PC-9 (cell line): Measurements from ENCODE around the gene COL23A1. TPM values are rescaled to one million over a fixed set of nuclear protein-coding genes. Genes with fewer than 3 reads are reported as not detected.

Experiments used
- BruUV-seq: library from RNA; stranded (reverse); fragments of 400-500 nt; replicated peaks from 2 replicates; lab custom pipeline; 2021; lab: Mats Ljungman, UMichigan
- CTCF ChIA-PET: fragments of 300-600 bp; sonication (Branson Sonifier 250); formaldehyde crosslinking; loops from one replicate; lab custom pipeline; 2022; ENCODE audit warnings: antibody characterized with exemption; lab: Charles Lee
- POLR2A ChIA-PET: fragments of 300-600 bp; sonication (Branson Sonifier 250); formaldehyde crosslinking; loops from one replicate; lab custom pipeline; 2022; ENCODE audit warnings: antibody characterized with exemption; ENCODE audit not compliant: unreplicated experiment; lab: Charles Lee
- DNase-seq, 2 experiments: peaks; one replicate each; pipeline versions ENCODE4 v3.0.0 to v3.0.0-alpha.2; 2015 to 2022; ENCODE audit warnings: mixed read lengths in 1 of 2
- H2AFZ ChIP-seq: fragments of 200-600 bp; sonication (generic); 2 replicates; pipeline ENCODE4 v1.8.1; 2017; ENCODE audit warnings: antibody characterized with exemption
- H3F3A ChIP-seq: fragments of 200-600 bp; sonication (generic); 2 replicates; pipeline ENCODE4 v1.8.1; 2017; ENCODE audit warnings: antibody characterized with exemption, mild to moderate bottlenecking, low read depth; ENCODE audit not compliant: insufficient read depth
- H3K27ac ChIP-seq: fragments of 200-600 bp; sonication (generic); 2 replicates; pipeline ENCODE4 v1.6.1; 2016; ENCODE audit warnings: mixed run types
- H3K27me3 ChIP-seq: fragments of 200-600 bp; sonication (generic); 2 replicates; pipeline ENCODE4 v1.6.1; 2016; ENCODE audit warnings: low read depth, mixed run types; ENCODE audit not compliant: insufficient read depth
- H3K36me3 ChIP-seq: fragments of 200-600 bp; sonication (generic); 2 replicates; pipeline ENCODE4 v1.6.1; 2016; ENCODE audit warnings: low read depth, mixed run types
- H3K4me1 ChIP-seq: fragments of 200-600 bp; sonication (generic); replicated peaks from 2 replicates; pipeline ENCODE4 v1.6.1; 2016; ENCODE audit warnings: mixed run types; ENCODE audit not compliant: insufficient read depth
- H3K4me2 ChIP-seq: fragments of 200-600 bp; sonication (generic); 2 replicates; pipeline ENCODE4 v1.6.1; 2017; ENCODE audit warnings: mixed run types
- H3K4me3 ChIP-seq: fragments of 200-600 bp; sonication (generic); 2 replicates; pipeline ENCODE4 v1.6.1; 2016; ENCODE audit warnings: mixed run types
- H3K79me2 ChIP-seq: fragments of 200-600 bp; sonication (generic); 2 replicates; pipeline ENCODE4 v1.6.1; 2017; ENCODE audit warnings: low read depth, mixed run types
- H3K9me2 ChIP-seq: fragments of 200-600 bp; sonication (generic); 2 replicates; pipeline ENCODE4 v1.8.1; 2017; ENCODE audit warnings: mild to moderate bottlenecking; ENCODE audit not compliant: insufficient read depth
- H3K9me3 ChIP-seq: fragments of 200-600 bp; sonication (generic); 2 replicates; pipeline ENCODE4 v1.8.1; 2016; ENCODE audit warnings: low read depth; ENCODE audit not compliant: insufficient read depth
- H4K20me1 ChIP-seq: fragments of 200-600 bp; sonication (generic); 2 replicates; pipeline ENCODE4 v1.8.1; 2017; ENCODE audit not compliant: insufficient read depth
- CTCF ChIP-seq: fragments of 200-600 bp; sonication (generic); conservative IDR thresholded peaks from 2 replicates; pipeline ENCODE4 v1.6.1; 2017; ENCODE audit warnings: mixed run types, antibody characterized with exemption, mild to moderate bottlenecking, moderate library complexity
- EZH2 ChIP-seq: fragments of 200-600 bp; sonication (generic); IDR thresholded peaks from 2 replicates; pipeline ENCODE4 v1.8.0; 2017; ENCODE audit warnings: antibody characterized with exemption, low read depth
- intact Hi-C: fragments of 100-400 bp; cut with micrococcal nuclease; formaldehyde crosslinking; loops from one replicate; pipeline ENCODE4 v1.10.0; 2022; ENCODE audit not compliant: unreplicated experiment
- total RNA-seq: library from RNA; stranded (reverse); gene quantifications from 2 replicates; pipeline ENCODE4 v1.2.3, GENCODE V29; 2021

COL23A1 gene
- total RNA-seq, 1 experiment from 2014 or later, result not detected

GRCh38 chr5:178228609-178229008 lies 361.6 kb downstream of the COL23A1 start:
- no peak for DNase-seq
- H3K36me3 ChIP-seq, result peaks cover 17% of the 10 kb centered on the region
- no peaks in the 10 kb centered on the region for H3K9me3 ChIP-seq
- no TSS peak for BruUV-seq
- intact Hi-C loops, result no loop called here
- peaks cover 22% of the 10 kb centered on the region for H4K20me1 ChIP-seq
- no peaks in the 10 kb centered on the region for H3K27me3 ChIP-seq
- H2AFZ ChIP-seq, result no peak overlapping the region
- peaks cover 15% of the 10 kb centered on the region for H3F3A ChIP-seq
- CTCF ChIA-PET, result no interaction called here
- TF ChIP-seq EZH2 (no peak), CTCF (no peak)
- H3K4me3 ChIP-seq, result no peak overlapping the region
- H3K4me1 ChIP-seq, result peaks cover 15% of the 10 kb centered on the region
- H3K9me2 ChIP-seq, result no peaks in the 10 kb centered on the region
- peaks cover 35% of the 10 kb centered on the region for H3K79me2 ChIP-seq
- POLR2A ChIA-PET, result no interaction called here
- H3K4me2 ChIP-seq, result no peak overlapping the region
- H3K27ac ChIP-seq, result no peak overlapping the region

- POLR2A ChIA-PET, result no interaction called here
- Histone ChIP-seq H3K9me3 (no peaks in the 10 kb centered on the region), H3K27me3 (no peaks in the 10 kb centered on the region), H4K20me1 (peaks cover 29% of the 10 kb centered on the region), H3K4me3 (no peak overlapping the region), H2AFZ (no peak overlapping the region), H3K27ac (no peak overlapping the region), H3K4me1 (peaks cover 15% of the 10 kb centered on the region), H3K4me2 (no peak overlapping the region), H3K36me3 (peaks cover 17% of the 10 kb centered on the region), H3K9me2 (no peaks in the 10 kb centered on the region), H3K79me2 (peaks cover 35% of the 10 kb centered on the region), H3F3A (peaks cover 12% of the 10 kb centered on the region)
- CTCF ChIA-PET, result no interaction called here
- no TSS peak for BruUV-seq
- no peak for DNase-seq
- intact Hi-C loops, result no loop called here
- TF ChIP-seq CTCF, result no peak
- TF ChIP-seq EZH2, result no peak
These were observed 362.3 kb downstream of the COL23A1 start for GRCh38 chr5:178227929-178228328.

GRCh38 chr5:178227138-178227659 lies 363.0 kb downstream of the COL23A1 start:
- Histone ChIP-seq H3K4me2 (no peak overlapping the region), H3K36me3 (peaks cover 17% of the 10 kb centered on the region), H3K9me2 (no peaks in the 10 kb centered on the region), H3K27me3 (no peaks in the 10 kb centered on the region), H4K20me1 (peaks cover 29% of the 10 kb centered on the region), H3F3A (peaks cover 6% of the 10 kb centered on the region), H3K4me1 (peaks cover 15% of the 10 kb centered on the region), H3K79me2 (peaks cover 35% of the 10 kb centered on the region), H2AFZ (no peak overlapping the region), H3K4me3 (no peak overlapping the region), H3K27ac (no peak overlapping the region), H3K9me3 (no peaks in the 10 kb centered on the region)
- CTCF ChIA-PET, result no interaction called here
- POLR2A ChIA-PET, result no interaction called here
- BruUV-seq, result no TSS peak
- TF ChIP-seq CTCF (no peak), EZH2 (no peak)
- no peak for DNase-seq
- intact Hi-C loops, result no loop called here
